Measurements from ENCODE around the gene TSEN2.

GRCh38 chr3:12574131-12574530, 89.9 kb downstream of the TSEN2 start:
- TF ChIP-seq POLR2A (IDR thresholded peaks at IDR 0.05) (no peak), EP300 (IDR thresholded peaks at IDR 0.05) (no peak)

Data from suprapubic skin (tissue), 2 donors.